Common myeloid progenitor, CD34-positive (primary cell): Measurements from ENCODE around the gene CLDND1.

Experiments used
- CTCF ChIA-PET: fragments of 350-600 bp; sonication (Branson Sonifier 250); formaldehyde crosslinking; loops from one replicate; lab custom pipeline; 2021; ENCODE audit warnings: antibody characterized with exemption; lab: Charles Lee
- POLR2A ChIA-PET: fragments of 350-600 bp; sonication (Branson Sonifier 250); formaldehyde crosslinking; loops from one replicate; lab custom pipeline; 2021; ENCODE audit warnings: antibody characterized with exemption; lab: Charles Lee
- DNase-seq, 3 donors: peaks; one replicate each; pipeline versions ENCODE4 v3.0.0 to v3.0.0-alpha.2; 2013
- H3K27ac ChIP-seq, 2 experiments: 1 replicate in 1 of 2; 2 replicates in 1 of 2; pipeline ENCODE4 v1.7.0; 2013; ENCODE audit warnings: inconsistent platforms in 2 of 2, low read length in 2 of 2, mild to moderate bottlenecking in 2 of 2, low read depth in 1 of 2, moderate library complexity in 1 of 2; ENCODE audit not compliant: severe bottlenecking in 2 of 2, insufficient read depth in 1 of 2, poor library complexity in 1 of 2
- H3K27me3 ChIP-seq, 5 experiments: replicated peaks in 2 of 5; 1 replicate in 3 of 5; 2 replicates in 2 of 5; pipeline versions ENCODE4 v1.6.1 to v1.7.0; 2013; ENCODE audit warnings: low read length in 4 of 5, mild to moderate bottlenecking in 2 of 5, moderate library complexity in 2 of 5, inconsistent platforms in 1 of 5; ENCODE audit not compliant: insufficient read depth in 5 of 5, control insufficient read depth in 4 of 5
- H3K36me3 ChIP-seq, 4 experiments: 1 replicate in 2 of 4; 2 replicates in 2 of 4; pipeline versions ENCODE4 v1.6.1 to v1.7.0; 2013; ENCODE audit warnings: low read length in 3 of 4, control low read depth in 1 of 4, mild to moderate bottlenecking in 1 of 4; ENCODE audit not compliant: control insufficient read depth in 4 of 4, insufficient read depth in 4 of 4
- H3K4me1 ChIP-seq, 4 experiments: 1 replicate in 3 of 4; 2 replicates in 1 of 4; pipeline versions ENCODE4 v1.6.1 to v1.7.1; 2013; ENCODE audit warnings: low read length in 3 of 4, mild to moderate bottlenecking in 3 of 4, control low read depth in 1 of 4, inconsistent platforms in 1 of 4, moderate library complexity in 1 of 4; ENCODE audit not compliant: control insufficient read depth in 4 of 4, insufficient read depth in 4 of 4; ENCODE audit errors: control extremely low read depth in 1 of 4
- H3K4me3 ChIP-seq, 7 experiments: 1 replicate in 4 of 7; 2 replicates in 3 of 7; pipeline versions ENCODE4 v1.5.1 to v1.7.0; 2013; ENCODE audit warnings: mild to moderate bottlenecking in 7 of 7, low read length in 6 of 7, moderate library complexity in 6 of 7, inconsistent platforms in 2 of 7, low read depth in 2 of 7, control low read depth in 1 of 7; ENCODE audit not compliant: insufficient read depth in 4 of 7, control insufficient read depth in 1 of 7; ENCODE audit errors: extremely low read depth in 1 of 7
- H3K9me3 ChIP-seq, 5 experiments: 1 replicate in 4 of 5; 2 replicates in 1 of 5; pipeline versions ENCODE4 v1.6.1 to v1.7.1; 2013; ENCODE audit warnings: low read length in 4 of 5, mild to moderate bottlenecking in 2 of 5, inconsistent platforms in 1 of 5, low read depth in 1 of 5, moderate library complexity in 1 of 5; ENCODE audit not compliant: control insufficient read depth in 4 of 5, insufficient read depth in 2 of 5; ENCODE audit errors: control extremely low read depth in 1 of 5
- WGBS: methylation state at CpG from one replicate; pipeline ENCODE4 v1.1.5; 2013; ENCODE audit not compliant: insufficient coverage; 5-methylcytosine and 5-hydroxymethylcytosine counted together

Gene CLDND1

DNA sequence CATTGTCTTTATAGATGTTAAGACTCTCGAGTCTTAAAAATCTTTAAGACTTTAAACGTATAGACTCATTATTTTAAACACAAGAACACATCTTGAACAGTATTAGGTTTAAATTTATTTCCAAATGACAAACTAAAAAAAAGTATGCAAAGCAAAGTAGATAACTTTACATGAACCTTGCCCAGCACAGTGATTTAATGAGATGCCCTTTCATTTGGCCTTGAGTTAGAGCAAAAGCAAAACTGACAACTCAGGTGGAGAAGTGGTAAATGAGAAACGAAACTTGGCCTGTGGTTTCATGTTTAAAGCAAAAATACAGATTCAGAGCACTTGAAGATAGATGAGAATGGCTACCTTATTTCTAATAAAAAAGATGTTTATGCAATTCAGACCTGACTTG is 17.6 kb upstream of the CLDND1 start:
- POLR2A ChIA-PET, result interaction anchor here (0.8 kb wide), 1 partner anchor 743 kb away, joined by 6 read pairs; no protein-coding TSS in a partner anchor
- H3K4me1 ChIP-seq, result no peaks in the 10 kb centered on the region
- DNase-seq, result no peak
- no peaks in the 10 kb centered on the region for H3K27me3 ChIP-seq
- no peak overlapping the region for H3K27ac ChIP-seq
- H3K36me3 ChIP-seq, result no peaks in the 10 kb centered on the region
- no peaks in the 10 kb centered on the region for H3K9me3 ChIP-seq
- CTCF ChIA-PET, result no interaction called here
- 83% methylated on average over 1 of the region's 3 CpGs for WGBS
- H3K4me3 ChIP-seq, result no peak overlapping the region

DNA sequence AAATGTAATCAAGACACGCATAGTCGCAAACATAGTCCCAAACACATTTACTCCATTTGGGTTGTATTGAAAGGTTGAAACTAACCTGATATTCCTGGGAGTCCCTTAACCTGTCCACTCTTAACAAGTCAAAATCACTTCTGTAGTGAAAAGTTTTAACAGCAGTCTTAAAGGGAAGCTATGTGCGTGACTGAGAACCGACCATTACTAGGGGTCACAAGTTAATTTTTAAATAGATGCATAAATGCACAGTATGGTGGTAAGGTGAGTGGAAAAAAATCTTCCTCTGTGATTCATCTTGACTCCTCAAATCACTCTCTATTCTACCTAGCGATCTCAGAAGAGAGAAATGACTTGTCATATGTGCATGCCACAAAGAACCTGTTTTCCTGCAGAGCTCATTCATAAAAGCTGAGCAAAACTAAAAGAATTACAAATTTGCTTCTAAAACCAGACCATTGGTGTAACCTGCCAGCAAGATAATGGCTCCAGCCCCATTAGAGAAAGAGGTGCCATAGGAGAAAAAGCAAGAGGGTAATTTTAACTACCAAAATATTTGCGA is 13.8 kb upstream of the CLDND1 start:
- 100% methylated on average over 1 of the region's 6 CpGs for WGBS
- ChIA-PET CTCF (interaction anchor here (0.6 kb wide), 1 partner anchor 61 kb away, joined by 3 read pairs; no protein-coding TSS in a partner anchor), POLR2A (no interaction called here)

DNA sequence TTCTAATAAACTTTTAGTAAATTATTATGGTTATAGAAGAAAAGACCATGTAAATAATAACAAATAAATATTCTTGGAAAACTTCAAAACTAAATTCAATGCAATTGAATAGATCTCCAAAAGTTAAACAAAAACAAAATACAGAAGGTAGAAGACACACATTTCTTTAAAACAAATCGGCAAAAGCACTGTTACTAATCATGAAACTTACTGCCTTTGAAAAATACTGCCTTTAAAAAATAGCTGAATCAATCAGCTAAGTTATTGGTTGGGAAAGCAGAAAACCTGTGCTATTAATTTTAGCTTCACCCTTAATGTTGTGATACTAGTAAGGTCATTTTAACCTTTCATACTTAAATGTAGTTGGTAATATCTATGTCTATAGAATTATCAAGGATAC is 12.0 kb upstream of the CLDND1 start:
- POLR2A ChIA-PET, result no interaction called here
- no peaks in the 10 kb centered on the region for H3K27me3 ChIP-seq
- no peak overlapping the region for H3K4me3 ChIP-seq
- no peak for DNase-seq
- WGBS, result 100% methylated on average over 1 of the region's 1 CpG
- H3K27ac ChIP-seq, result no peak overlapping the region
- H3K9me3 ChIP-seq, result no peaks in the 10 kb centered on the region
- H3K4me1 ChIP-seq, result peaks cover 0 to 13% (median 0%) of the 10 kb centered on the region in 4 experiments
- CTCF ChIA-PET, result no interaction called here
- H3K36me3 ChIP-seq, result no peaks in the 10 kb centered on the region

More for the DNA sequence above, 13.8 kb upstream of the CLDND1 start:
- Histone ChIP-seq H3K36me3 (no peaks in the 10 kb centered on the region), H3K4me1 (peaks cover 0 to 7% (median 0%) of the 10 kb centered on the region in 4 experiments), H3K4me3 (no peak overlapping the region), H3K9me3 (no peaks in the 10 kb centered on the region), H3K27ac (no peak overlapping the region), H3K27me3 (no peaks in the 10 kb centered on the region)
- no peak for DNase-seq

DNA sequence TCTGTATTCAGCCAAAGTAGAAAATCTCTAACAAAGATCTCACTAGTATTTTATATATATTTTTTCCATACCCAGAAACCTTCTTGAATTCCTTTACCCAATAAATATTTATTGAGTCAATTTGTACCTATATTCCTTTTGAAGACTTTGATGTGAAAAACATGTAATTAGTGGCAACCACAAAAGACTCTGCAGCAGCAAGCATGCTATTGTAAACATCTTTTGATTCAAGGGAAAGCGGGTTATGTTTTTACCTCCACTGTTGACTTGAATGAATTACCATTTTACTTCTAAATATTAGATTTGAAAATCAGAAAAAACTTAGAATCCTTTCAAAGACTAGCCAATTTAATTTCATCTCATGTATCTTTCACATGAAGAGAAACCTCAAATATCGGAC is 11.5 kb upstream of the CLDND1 start:
- ChIA-PET POLR2A (no interaction called here), CTCF (no interaction called here)
- no peak for DNase-seq
- peaks cover 0 to 13% (median 0%) of the 10 kb centered on the region in 4 experiments for H3K4me1 ChIP-seq
- H3K4me3 ChIP-seq, result no peak overlapping the region
- no CpG with 5 or more reads among the region's 2 CpGs for WGBS
- H3K27me3 ChIP-seq, result no peaks in the 10 kb centered on the region
- no peaks in the 10 kb centered on the region for H3K9me3 ChIP-seq
- no peak overlapping the region for H3K27ac ChIP-seq
- H3K36me3 ChIP-seq, result no peaks in the 10 kb centered on the region

DNA sequence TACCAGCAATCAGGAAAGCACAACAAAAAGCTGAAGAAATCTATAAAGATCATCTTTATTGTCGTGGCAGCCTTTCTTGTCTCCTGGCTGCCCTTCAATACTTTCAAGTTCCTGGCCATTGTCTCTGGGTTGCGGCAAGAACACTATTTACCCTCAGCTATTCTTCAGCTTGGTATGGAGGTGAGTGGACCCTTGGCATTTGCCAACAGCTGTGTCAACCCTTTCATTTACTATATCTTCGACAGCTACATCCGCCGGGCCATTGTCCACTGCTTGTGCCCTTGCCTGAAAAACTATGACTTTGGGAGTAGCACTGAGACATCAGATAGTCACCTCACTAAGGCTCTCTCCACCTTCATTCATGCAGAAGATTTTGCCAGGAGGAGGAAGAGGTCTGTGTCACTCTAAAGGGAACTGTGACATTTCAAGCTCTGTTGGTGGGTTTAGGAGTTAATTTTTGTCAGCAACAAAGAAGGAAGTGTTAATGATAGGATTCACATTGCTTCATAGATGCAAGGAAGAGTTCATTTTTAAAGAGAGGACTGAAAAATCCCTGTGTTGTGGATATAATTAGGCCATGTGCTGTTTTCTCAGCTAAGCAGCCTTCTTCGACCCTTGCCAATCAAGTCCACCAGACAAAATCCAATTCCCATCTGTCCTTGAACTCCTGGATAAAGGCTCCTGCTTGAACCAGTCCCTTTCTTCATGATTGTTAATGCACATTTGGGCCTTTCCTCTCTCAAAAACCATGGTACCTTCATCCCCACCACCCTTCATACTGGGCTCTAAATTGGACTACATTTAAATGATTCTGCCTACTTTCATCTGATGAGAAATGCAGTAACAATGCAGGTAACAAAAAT is 10.2 kb upstream of the CLDND1 start:
- Histone ChIP-seq H3K27ac (no peak overlapping the region), H3K4me3 (no peak overlapping the region), H3K36me3 (no peaks in the 10 kb centered on the region), H3K4me1 (peaks cover 0 to 13% (median 0%) of the 10 kb centered on the region in 4 experiments), H3K27me3 (no peaks in the 10 kb centered on the region), H3K9me3 (no peaks in the 10 kb centered on the region)
- ChIA-PET CTCF (interaction anchor here (0.5 to 0.9 kb wide), 2 partner anchors 10 to 589 kb away, joined by 3 to 4 read pairs; partner anchors contain the start of gene CLDND1), POLR2A (no interaction called here)
- 90% methylated on average over 2 of the region's 6 CpGs for WGBS
- DNase-seq, result no peak

DNA sequence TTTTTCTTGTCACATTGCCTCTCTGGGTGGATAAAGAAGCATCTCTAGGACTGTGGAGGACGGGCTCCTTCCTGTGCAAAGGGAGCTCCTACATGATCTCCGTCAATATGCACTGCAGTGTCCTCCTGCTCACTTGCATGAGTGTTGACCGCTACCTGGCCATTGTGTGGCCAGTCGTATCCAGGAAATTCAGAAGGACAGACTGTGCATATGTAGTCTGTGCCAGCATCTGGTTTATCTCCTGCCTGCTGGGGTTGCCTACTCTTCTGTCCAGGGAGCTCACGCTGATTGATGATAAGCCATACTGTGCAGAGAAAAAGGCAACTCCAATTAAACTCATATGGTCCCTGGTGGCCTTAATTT is 9.6 kb upstream of the CLDND1 start:
- no peaks in the 10 kb centered on the region for H3K27me3 ChIP-seq
- H3K9me3 ChIP-seq, result no peaks in the 10 kb centered on the region
- no peak for DNase-seq
- H3K4me3 ChIP-seq, result no peak overlapping the region
- H3K4me1 ChIP-seq, result peaks cover 0 to 13% (median 0%) of the 10 kb centered on the region in 4 experiments
- H3K27ac ChIP-seq, result no peak overlapping the region
- 93% methylated on average over 5 of the region's 5 CpGs for WGBS
- H3K36me3 ChIP-seq, result no peaks in the 10 kb centered on the region
- ChIA-PET CTCF (interaction anchor here (0.9 kb wide), 1 partner anchor 9 kb away, joined by 3 read pairs; the partner anchor contains the start of gene CLDND1), POLR2A (no interaction called here)
